CD4-positive, alpha-beta T cell treated with Interferon alpha-2 for 1 hour (primary cell): Measurements from ENCODE around the gene MTRFR.
"Not testable (repeated sequence)": the region's sequence is repeated elsewhere in the genome, so short reads cannot be mapped to it uniquely, and the experiment has no call there.

ENCODE experiments used
- DNase-seq, 2 donors: peaks; one replicate each; pipeline ENCODE4 v3.0.0-alpha.2; 2020 to 2022

MTRFR gene

GRCh38 chr12:123250471-123251383 is 17.5 kb downstream of the MTRFR start:
- DNase-seq, result no peak

DNA sequence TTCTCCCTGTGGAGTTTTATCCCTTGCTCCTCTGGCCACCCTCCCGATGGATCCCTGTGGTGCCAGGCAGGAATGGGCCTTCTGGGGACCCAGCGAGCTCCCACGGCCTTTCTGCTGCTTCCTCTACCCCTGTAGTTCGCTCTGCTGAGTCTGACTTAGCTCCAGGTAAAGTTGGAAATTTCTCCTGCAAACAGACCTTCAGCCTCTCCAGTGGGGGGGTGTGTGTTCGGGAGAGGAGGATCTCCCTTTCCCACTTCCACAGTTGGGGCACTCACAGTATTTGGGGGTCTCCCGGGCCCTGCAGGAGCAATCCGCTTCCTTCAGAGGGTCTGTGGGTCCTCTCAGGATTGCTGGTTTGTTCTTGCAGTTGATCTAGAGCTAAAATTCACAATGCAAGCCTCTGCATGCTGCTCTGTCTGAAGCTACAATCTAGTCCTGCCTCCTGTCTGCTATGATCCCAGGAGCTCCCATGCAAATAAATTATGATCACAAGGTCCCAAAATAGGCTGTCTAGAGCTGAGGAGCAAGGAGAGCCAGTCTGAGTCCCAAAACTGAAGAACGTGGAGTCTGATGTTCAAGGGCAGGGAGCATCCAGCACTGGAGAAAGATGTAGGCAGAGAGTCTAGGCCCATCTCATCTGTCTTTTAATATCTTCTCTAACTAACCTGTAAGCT is 18.3 kb downstream of the MTRFR start:
- no peak for DNase-seq

DNA sequence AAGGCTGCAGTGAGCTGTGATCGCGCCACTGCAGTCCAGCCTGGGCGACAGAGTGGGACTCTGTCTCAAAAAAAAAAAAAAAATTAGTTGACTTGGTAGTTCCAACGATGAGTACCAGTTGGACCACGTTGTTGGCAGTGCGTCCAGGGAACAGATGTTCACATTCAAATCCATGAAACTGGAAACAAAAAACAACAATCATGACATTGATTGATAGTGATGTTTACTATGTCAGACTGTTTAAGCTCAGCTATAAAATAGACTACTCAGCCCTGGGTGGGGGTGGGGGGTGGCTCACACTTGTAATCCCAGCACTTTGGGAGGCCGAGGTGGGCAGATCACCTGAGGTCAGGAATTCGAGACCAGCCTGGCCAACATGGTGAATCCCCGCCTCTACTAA is 19.1 kb downstream of the MTRFR start:
- DNase-seq, result not testable (repeated sequence)

DNA sequence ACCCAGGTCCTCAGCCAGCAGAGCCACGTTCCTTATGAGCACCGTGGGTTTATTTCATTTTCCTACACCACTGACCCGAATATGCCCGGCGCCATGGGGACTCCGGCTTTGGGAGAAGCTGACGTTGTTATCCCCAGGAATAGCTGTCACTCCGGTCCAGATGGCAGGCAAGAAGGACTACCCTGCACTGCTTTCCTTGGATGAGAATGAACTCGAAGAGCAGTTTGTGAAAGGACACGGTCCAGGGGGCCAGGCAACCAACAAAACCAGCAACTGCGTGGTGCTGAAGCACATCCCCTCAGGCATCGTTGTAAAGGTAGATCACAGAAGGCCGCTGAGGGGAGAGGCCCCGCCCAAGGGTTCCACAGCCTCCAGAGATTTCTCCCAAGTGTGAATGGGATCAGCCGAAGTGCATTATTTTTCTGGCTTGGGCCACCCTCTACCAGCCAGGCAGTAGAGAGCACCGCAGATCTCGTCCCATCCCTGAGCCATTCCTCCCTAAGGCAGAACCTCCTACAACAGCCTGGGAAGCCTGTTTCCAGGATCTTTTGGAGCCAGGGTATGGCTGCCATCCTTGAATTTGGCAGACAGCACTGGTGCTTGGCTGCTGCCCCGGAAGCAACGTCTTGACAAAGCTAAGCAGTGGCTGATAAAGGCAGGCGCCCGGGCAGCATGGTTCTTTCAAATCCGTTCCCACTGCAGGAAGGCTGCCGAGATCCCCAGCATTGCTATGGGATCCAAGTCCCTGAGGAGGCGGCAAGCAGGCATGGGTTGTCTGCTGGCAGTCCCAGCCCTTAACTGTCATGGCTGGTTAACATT is 20.6 kb downstream of the MTRFR start:
- DNase-seq, result no peak

- no peak for DNase-seq
Observed at GRCh38 chr12:123254853-123255446, 21.7 kb downstream of the MTRFR start.

GRCh38 chr12:123258593-123258992 is 25.4 kb downstream of the MTRFR start:
- no peak for DNase-seq

GRCh38 chr12:123260081-123260480 is 26.8 kb downstream of the MTRFR start:
- no peak for DNase-seq

DNA sequence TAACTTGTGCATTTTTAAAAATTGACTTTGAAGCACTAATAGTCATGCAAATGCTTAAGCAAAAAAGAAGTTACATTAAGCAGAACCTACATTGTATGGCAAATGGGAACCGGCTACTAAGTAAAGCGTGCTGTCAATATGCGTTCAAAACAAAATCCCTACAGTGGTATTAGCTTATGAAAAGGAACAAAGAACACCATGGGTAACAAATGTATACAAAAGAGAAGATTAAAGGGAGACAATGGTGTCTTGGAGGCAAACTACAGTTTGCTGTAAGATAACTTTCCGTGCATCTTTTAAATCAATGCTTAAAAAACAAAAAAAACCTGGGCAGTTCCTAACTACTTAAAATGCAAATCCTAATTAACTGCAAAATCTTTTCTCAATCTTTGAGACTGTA is 28.0 kb downstream of the MTRFR start:
- DNase-seq, result no peak

- DNase-seq, result no peak
Observed at GRCh38 chr12:123263196-123263817, 30.1 kb downstream of the MTRFR start.

- DNase-seq, result no peak
Observed at GRCh38 chr12:123264642-123265041, 31.4 kb downstream of the MTRFR start.

DNA sequence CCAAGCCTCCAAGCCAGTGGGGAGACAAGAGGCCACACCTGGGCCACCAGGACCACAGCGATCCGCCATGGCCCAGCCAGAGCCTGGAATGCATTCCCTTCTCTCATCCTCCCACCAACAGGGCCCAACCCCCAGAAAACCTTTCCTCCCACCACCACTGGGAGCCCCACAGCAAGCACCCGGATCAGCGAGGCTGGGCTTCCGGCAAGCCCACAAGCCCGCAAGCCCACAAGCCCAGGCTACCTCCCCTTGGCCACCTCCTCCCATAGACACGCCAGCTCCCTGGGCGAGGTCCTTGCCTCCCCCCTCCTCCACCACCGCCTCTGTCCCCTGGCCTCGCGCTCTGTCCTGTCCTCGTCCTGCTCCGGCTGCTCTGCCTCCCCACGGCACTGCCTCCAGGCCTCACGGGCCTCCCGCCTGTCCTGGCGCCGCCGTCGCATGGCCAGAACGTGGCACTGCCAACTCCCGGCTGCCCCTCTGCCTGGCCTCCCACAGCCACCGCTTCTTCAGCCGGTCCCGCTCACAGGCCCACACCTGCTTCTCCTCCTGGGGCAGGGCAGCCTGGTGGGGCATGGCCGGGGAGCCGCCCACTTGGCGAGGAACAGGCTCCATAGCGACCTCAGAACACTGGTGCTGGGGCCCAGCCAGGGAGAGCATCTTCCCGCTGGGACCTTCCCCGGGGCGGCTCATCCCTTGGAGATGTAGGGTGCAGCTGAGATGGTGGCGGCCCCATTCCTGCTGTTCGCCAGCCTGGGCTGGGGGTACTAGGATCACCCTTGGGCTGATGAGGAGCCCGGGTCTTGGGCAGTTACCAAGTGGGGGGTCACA is 32.8 kb downstream of the MTRFR start:
- DNase-seq, result no peak

DNA sequence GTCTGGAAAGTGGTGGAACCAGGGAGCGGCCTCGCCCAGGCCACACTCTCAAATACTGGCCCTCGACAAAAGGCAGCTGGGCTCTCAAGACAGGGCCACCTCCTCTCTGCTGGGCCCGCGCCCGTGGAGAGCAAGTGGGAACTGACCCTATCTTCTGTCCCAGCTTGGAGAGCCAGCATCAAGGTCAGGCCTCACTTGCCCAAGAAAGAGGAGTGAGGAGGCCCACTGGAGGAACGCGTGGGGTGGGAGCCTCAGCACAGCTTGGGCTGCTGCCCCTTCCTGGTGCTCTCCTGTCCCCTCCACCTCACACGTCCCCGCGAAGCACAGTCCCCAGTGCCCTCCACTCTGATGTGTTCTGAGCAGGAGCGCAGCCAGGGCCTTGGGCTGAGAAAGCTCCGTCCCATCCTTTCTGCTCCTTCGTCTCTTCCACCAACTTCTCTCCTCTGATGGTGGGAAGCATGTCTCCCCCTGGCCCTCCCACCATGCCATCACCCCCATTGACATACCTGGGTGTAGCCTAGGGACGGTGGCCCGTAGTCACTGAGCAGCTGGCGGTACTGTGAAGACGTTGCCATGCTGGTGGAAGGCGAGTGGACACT is 33.5 kb downstream of the MTRFR start:
- no peak for DNase-seq

- no peak for DNase-seq
Observed at GRCh38 chr12:123267335-123267920, 34.2 kb downstream of the MTRFR start.

- no peak for DNase-seq
Observed at GRCh38 chr12:123267991-123268843, 35.0 kb downstream of the MTRFR start.

DNA sequence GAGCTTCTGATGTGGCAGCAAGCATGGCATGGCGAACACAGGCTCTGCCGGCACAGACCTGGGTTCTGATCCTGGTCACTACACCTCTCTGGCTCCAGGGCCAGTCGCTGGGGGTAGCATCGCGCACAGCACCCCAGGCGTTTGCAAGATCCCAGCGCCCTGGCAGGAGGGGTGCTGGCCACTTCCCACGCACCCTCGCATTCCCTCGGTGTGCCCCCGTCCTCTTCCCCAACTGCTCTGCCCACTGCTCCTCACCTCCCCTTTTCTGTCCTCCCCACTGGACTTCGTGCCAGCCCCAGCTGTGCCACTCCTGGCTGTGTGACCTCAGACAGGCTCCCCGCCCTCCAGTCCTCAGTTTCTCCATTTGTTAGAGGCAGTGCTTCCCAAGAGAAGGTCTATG is 35.6 kb downstream of the MTRFR start:
- no peak for DNase-seq

GRCh38 chr12:123269395-123269892 is 36.2 kb downstream of the MTRFR start:
- DNase-seq, result peak; percentile 28 to 29

- no peak for DNase-seq
Observed at GRCh38 chr12:123269896-123270213, 36.6 kb downstream of the MTRFR start.

GRCh38 chr12:123270214-123271000 is 37.2 kb downstream of the MTRFR start:
- DNase-seq, result no peak
